ENCODE results near the gene PTPRG. TPM values are rescaled to one million over a fixed set of nuclear protein-coding genes. Genes with fewer than 3 reads are reported as not detected.

Gene PTPRG
- total RNA-seq, 1 donor from 2014 or later: 11.1 TPM

GRCh38 chr3:62119139-62119538 is 557.8 kb downstream of the PTPRG start:
- DNase-seq (ENCODE audit: low read depth) (no peak), FAIRE-seq (no peak)
- H3K4me3 ChIP-seq (ENCODE audit: low read depth, low read length): no peak overlapping the region

GRCh38 chr3:62122819-62123218 is 561.4 kb downstream of the PTPRG start:
- FAIRE-seq: no peak
- no peak for DNase-seq (ENCODE audit: low read depth)
- TF ChIP-seq, protein P1, sequence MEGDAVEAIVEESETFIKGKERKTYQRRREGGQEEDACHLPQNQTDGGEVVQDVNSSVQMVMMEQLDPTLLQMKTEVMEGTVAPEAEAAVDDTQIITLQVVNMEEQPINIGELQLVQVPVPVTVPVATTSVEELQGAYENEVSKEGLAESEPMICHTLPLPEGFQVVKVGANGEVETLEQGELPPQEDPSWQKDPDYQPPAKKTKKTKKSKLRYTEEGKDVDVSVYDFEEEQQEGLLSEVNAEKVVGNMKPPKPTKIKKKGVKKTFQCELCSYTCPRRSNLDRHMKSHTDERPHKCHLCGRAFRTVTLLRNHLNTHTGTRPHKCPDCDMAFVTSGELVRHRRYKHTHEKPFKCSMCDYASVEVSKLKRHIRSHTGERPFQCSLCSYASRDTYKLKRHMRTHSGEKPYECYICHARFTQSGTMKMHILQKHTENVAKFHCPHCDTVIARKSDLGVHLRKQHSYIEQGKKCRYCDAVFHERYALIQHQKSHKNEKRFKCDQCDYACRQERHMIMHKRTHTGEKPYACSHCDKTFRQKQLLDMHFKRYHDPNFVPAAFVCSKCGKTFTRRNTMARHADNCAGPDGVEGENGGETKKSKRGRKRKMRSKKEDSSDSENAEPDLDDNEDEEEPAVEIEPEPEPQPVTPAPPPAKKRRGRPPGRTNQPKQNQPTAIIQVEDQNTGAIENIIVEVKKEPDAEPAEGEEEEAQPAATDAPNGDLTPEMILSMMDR (IDR thresholded peaks at IDR 0.05; ENCODE audit: insufficient read depth, low read length, severe bottlenecking): no peak
- Histone ChIP-seq H3K36me3 (ENCODE audit: control insufficient read depth, insufficient read depth, low read length) (no peaks in the 10 kb centered on the region), H3K27me3 (ENCODE audit: control insufficient read depth, insufficient read depth, low read length) (no peaks in the 10 kb centered on the region), H3K4me3 (ENCODE audit: low read depth, low read length) (no peak overlapping the region)

More at GRCh38 chr3:62119139-62119538, 557.8 kb downstream of the PTPRG start:
- H3K27me3 ChIP-seq (ENCODE audit: control insufficient read depth, insufficient read depth, low read length): no peaks in the 10 kb centered on the region
- TF ChIP-seq, protein P1 (IDR thresholded peaks at IDR 0.05; ENCODE audit: insufficient read depth, low read length, severe bottlenecking): no peak
- H3K36me3 ChIP-seq (ENCODE audit: control insufficient read depth, insufficient read depth, low read length): no peaks in the 10 kb centered on the region

- Histone ChIP-seq H3K27me3 (ENCODE audit: control insufficient read depth, insufficient read depth, low read length) (no peaks in the 10 kb centered on the region), H3K36me3 (ENCODE audit: control insufficient read depth, insufficient read depth, low read length) (no peaks in the 10 kb centered on the region), H3K4me3 (ENCODE audit: low read depth, low read length) (no peak overlapping the region)
- FAIRE-seq (no peak), DNase-seq (ENCODE audit: low read depth) (no peak)
- TF ChIP-seq, protein P1 (IDR thresholded peaks at IDR 0.05; ENCODE audit: insufficient read depth, low read length, severe bottlenecking): no peak
Observed at GRCh38 chr3:62125380-62125779, 564.0 kb downstream of the PTPRG start.

- H3K36me3 ChIP-seq (ENCODE audit: control insufficient read depth, insufficient read depth, low read length): no peaks in the 10 kb centered on the region
- TF ChIP-seq, protein P1 (IDR thresholded peaks at IDR 0.05; ENCODE audit: insufficient read depth, low read length, severe bottlenecking): no peak
- no peak for FAIRE-seq
Observed at GRCh38 chr3:62127116-62127515, 565.7 kb downstream of the PTPRG start.

GRCh38 chr3:62128051-62128450 is 566.7 kb downstream of the PTPRG start:
- Histone ChIP-seq H3K4me3 (ENCODE audit: low read depth, low read length) (no peak overlapping the region), H3K36me3 (ENCODE audit: control insufficient read depth, insufficient read depth, low read length) (no peaks in the 10 kb centered on the region), H3K27me3 (ENCODE audit: control insufficient read depth, insufficient read depth, low read length) (no peaks in the 10 kb centered on the region)
- FAIRE-seq (no peak), DNase-seq (ENCODE audit: low read depth) (no peak)
- TF ChIP-seq, protein P1 (IDR thresholded peaks at IDR 0.05; ENCODE audit: insufficient read depth, low read length, severe bottlenecking): no peak

More at GRCh38 chr3:62127116-62127515, 565.7 kb downstream of the PTPRG start:
- Histone ChIP-seq H3K27me3 (ENCODE audit: control insufficient read depth, insufficient read depth, low read length) (no peaks in the 10 kb centered on the region), H3K4me3 (ENCODE audit: low read depth, low read length) (no peak overlapping the region)
- DNase-seq (ENCODE audit: low read depth): no peak

DNA sequence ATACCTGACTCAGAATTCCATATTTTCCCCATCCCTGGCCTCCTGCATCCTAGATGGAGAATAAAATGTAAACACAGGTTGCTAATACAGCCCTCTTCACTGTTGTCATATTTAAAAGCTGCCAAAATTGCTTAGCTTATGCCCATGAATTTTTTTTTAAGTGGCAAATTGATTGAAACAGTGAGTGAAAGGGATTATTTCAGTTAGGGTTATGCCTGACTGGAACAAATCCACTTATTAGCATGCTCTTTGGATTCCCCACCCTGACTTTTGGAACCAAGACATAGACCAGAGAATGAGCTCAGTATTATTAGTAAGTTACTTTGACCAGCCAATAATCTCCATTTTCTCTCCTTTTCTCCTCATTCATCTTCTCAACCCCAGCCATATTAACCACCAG is 567.3 kb downstream of the PTPRG start:
- FAIRE-seq: no peak
- DNase-seq (ENCODE audit: low read depth): no peak
- TF ChIP-seq, protein P1 (IDR thresholded peaks at IDR 0.05; ENCODE audit: insufficient read depth, low read length, severe bottlenecking): no peak
- Histone ChIP-seq H3K27me3 (ENCODE audit: control insufficient read depth, insufficient read depth, low read length) (no peaks in the 10 kb centered on the region), H3K4me3 (ENCODE audit: low read depth, low read length) (no peak overlapping the region), H3K36me3 (ENCODE audit: control insufficient read depth, insufficient read depth, low read length) (no peaks in the 10 kb centered on the region)
